Heart right ventricle (tissue), 16 donors: ENCODE results near the gene NPEPL1. TPM values are rescaled to one million over a fixed set of nuclear protein-coding genes. Genes with fewer than 3 reads are reported as not detected.

Source experiments
- ATAC-seq, 8 donors: fragments of 200-7000 bp; cut with Tn5 transposase; one replicate each; pipeline ENCODE4 v1.9.1; 2020; ENCODE audit warnings: mild to moderate bottlenecking in 8 of 8, moderate library complexity in 8 of 8, moderate number of reproducible peaks in 1 of 8
- DNase-seq, 2 donors: peaks; one replicate each; pipeline ENCODE4 v3.0.0-alpha.2; 2020
- H3K27ac ChIP-seq, 10 donors: fragments of 200-600 bp; sonication (generic) in 2 of 10; one replicate each; pipeline versions ENCODE4 v1.5.0 to v1.8.0; 2020 to 2022; ENCODE audit warnings: mild to moderate bottlenecking in 3 of 10
- H3K27me3 ChIP-seq, 7 donors: fragments of 200-600 bp; one replicate each; pipeline ENCODE4 v1.8.0; 2021 to 2022; ENCODE audit warnings: mild to moderate bottlenecking in 2 of 7
- H3K36me3 ChIP-seq, 9 donors: fragments of 200-600 bp; sonication (generic) in 1 of 9; one replicate each; pipeline versions ENCODE4 v1.5.0 to v1.8.0; 2020 to 2022; ENCODE audit warnings: mild to moderate bottlenecking in 2 of 9
- H3K4me1 ChIP-seq, 9 donors: fragments of 200-600 bp; sonication (generic) in 1 of 9; one replicate each; pipeline versions ENCODE4 v1.5.0 to v1.8.0; 2020 to 2022; ENCODE audit warnings: mild to moderate bottlenecking in 4 of 9
- H3K4me3 ChIP-seq, 10 donors: fragments of 200-600 bp; sonication (generic) in 2 of 10; one replicate each; pipeline versions ENCODE4 v1.5.0 to v1.8.0; 2020 to 2022; ENCODE audit warnings: mild to moderate bottlenecking in 7 of 10, moderate library complexity in 2 of 10
- H3K9me3 ChIP-seq, 11 donors: fragments of 200-600 bp in 10 of 11; sonication (generic) in 2 of 11; one replicate each; pipeline versions ENCODE4 v1.5.0 to v1.8.0; 2013 to 2022; ENCODE audit warnings: mild to moderate bottlenecking in 2 of 11, control low read depth in 1 of 11, moderate library complexity in 1 of 11
- CTCF ChIP-seq, 9 donors: fragments of 200-600 bp; sonication (generic) in 2 of 9; IDR thresholded peaks; one replicate each; pipeline versions ENCODE4 v1.5.0 to v1.8.0; 2021 to 2022; ENCODE audit warnings: antibody characterized with exemption in 9 of 9, mild to moderate bottlenecking in 5 of 9, moderate library complexity in 1 of 9
- WGBS, 2 donors: extraction: QIAGEN DNeasy Blood & Tissue Kit; methylation state at CpG; one replicate each; pipeline ENCODE4 v1.1.7; 2013; ENCODE audit warnings: inconsistent platforms in 1 of 2; 5-methylcytosine and 5-hydroxymethylcytosine counted together
- intact Hi-C, 10 donors: fragments of 100-400 bp; cut with DNase I; formaldehyde crosslinking; loops; one replicate each; pipeline versions ENCODE4 v1.11.1 to v1.14.2; 2022
- polyA plus RNA-seq, 2 donors: library from polyadenylated mRNA; stranded (reverse); fragments of 200-250 nt; gene quantifications; one replicate each; pipeline ENCODE4 v1.2.3, GENCODE V29; 2013
- total RNA-seq, 10 donors: library from RNA; stranded (reverse); fragmentation: NEBNext Ultra II Directional in 3 of 10; extraction: Animal tissue kit (Norgen Biotek cat#: 25700) in 3 of 10; gene quantifications; one replicate each; pipeline versions ENCODE4 v1.2.1 to v1.2.4, GENCODE V29; 2021 to 2023
- donor health status: Arrhythmogenic right ventricular cardiomyopathy.
- donor health status: ischemic (EF 13 %, LVEDD 7.1; RV severe dilation, severe dysfunction).
- donor health status: healthy with polysubstance abuse.
- donor health status: DM: no; HTN: yes; CAD: no.
- donor health status: DM: no; HTN: no; CAD: no.
- donor health status: ischemic (EF 25% LVEDD 6.9; RV normal size, moderate dysfunction).
- donor health status: ischemic (EF 25% LVEDD 5.7; RV mildly dilated, moderate dysfunction).
- donor health status: healthy.
- donor health status: DM: yes; HTN: yes; CAD: no.
- donor health status: Ischemic cardiomyopathy.
- donor health status: ischemic (EF 35%, LVEDD 5.7; RV mildly dilated, moderate dysfunction).
- donor health status: nonischemic (EF 11% LVEDD 7.7; RV severe dilation, severe dysfunction).
- donor health status: DM: yes; HTN: yes; CAD: no.
- donor health status: PGD.
- donor health status: ischemic (EF 29% LVEDD 5.4; RV normal size, mild dysfunction).
- donor health status: nonischemic (EF 23%, LVEDD 6.1; RV moderate dilation, normal function).

Gene NPEPL1
- total and polyA plus RNA-seq, 12 donors: 16.7 to 46.7 (median 29.9) TPM

GRCh38 chr20:58651559-58651945, 41.0 kb upstream of the NPEPL1 start:
- Histone ChIP-seq H3K36me3 (peaks cover 0 to 3% (median 0%) of the 10 kb centered on the region in 9 donors), H3K4me3 (peak overlapping the region; percentile 75 to 99 (median 95)), H3K4me1 (peaks cover 0 to 61% (median 48%) of the 10 kb centered on the region in 9 donors), H3K27me3 (no peaks in the 10 kb centered on the region), H3K9me3 (no peaks in the 10 kb centered on the region), H3K27ac (peak overlapping the region; percentile 56 to 98 (median 94))
- no peak for ATAC-seq
- intact Hi-C loops: loop anchor here in 6 of 10 donors (2.0 to 10.0 kb wide), 11 partner anchors 39 to 573 kb away; partner anchors contain the start of genes NPEPL1 (in 4 of the 6), GNAS (in 2 of the 6), GNAS-AS1 (in 2 of the 6) and ATP5F1E (in 1 of the 6)
- 1% methylated on average over 18 of the region's 18 CpGs for WGBS, 2 donors
- TF ChIP-seq CTCF (IDR thresholded peaks at IDR 0.05): no peak
- peak in 1 of 2 donors; percentile 24 for DNase-seq

DNA sequence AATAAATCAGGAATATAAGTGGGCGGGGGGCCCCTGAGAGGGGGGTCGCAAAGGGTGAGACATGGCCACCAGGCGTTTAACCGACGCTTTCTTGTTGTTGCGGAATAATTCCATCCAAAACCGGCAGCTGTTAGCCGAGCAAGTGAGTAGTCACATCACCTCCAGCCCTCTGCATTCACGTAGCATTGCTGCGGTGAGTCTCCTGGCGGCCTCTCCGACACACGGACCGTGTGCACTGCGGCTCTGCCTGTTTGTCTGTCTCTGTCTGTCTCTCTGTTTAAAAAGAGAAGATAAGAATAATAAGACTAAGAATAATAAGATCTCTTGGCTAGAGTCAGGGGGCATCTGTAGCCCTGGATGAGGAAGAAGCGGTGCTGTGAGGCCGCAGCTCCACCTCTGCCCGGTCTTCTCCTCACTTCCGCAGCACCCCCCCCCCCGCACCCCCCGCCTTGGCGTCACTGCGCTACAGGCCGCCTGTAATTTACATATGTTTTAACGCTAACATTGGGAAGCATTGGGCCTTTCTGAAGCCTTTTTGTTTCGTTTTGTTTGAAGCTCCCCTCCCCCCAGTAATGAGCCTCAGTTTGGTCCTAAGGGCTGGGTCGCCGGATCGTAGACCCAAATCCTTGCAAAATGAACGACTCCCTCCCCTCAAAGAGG, 40.5 kb upstream of the NPEPL1 start:
- Histone ChIP-seq H3K9me3 (no peaks in the 10 kb centered on the region), H3K36me3 (peaks cover 0 to 3% (median 0%) of the 10 kb centered on the region in 9 donors), H3K4me3 (peak overlapping the region; percentile 75 to 99 (median 95)), H3K4me1 (peaks cover 2 to 67% (median 53%) of the 10 kb centered on the region in 9 donors), H3K27me3 (no peaks in the 10 kb centered on the region), H3K27ac (peak overlapping the region; percentile 56 to 98 (median 94))
- ATAC-seq: peak in 5 of 8 donors; percentile 16 to 69 (median 54)
- TF ChIP-seq CTCF (IDR thresholded peaks at IDR 0.05): no peak
- intact Hi-C loops: loop anchor here in 6 of 10 donors (1.0 to 10.0 kb wide), 13 partner anchors 9 to 573 kb away; partner anchors contain the start of genes NPEPL1 (in 4 of the 6), GNAS (in 2 of the 6), GNAS-AS1 (in 2 of the 6) and ATP5F1E (in 1 of the 6)
- peak; percentile 34 to 40 for DNase-seq
- 0 to 1% methylated on average over 30 of the region's 30 CpGs for WGBS, 2 donors

DNA sequence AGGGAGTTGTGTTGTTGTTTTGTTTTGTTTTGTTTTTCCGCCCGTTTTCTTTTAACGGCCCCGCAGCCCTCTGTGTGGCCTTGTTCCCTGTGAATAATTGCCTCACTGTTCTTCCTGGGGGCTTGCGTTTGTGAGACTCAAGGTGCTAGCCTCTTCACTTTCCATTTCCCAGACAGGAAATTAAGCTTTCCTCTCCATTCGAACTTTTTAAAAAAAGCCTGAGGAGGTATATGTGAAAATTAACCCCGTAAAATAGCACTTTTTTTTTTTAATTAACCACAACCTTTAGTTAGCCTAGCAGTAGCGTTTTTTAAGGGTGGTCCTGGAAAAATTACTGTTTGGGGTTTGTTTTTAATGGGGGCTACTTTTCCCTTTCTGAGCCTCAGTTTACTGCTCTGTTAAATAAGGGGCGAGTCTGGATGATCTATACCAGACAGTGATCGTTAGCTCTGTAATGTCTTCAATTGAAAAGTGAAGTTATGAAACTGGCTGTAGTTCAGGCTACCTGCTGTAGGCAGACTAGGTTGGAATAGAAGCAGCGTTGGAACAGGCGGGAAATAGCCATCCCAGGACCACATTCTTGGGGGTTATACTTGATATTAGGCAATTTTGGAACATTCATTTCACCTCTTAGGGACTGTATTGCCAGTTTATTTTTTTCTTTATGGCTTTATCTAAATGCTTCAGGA, 39.9 kb upstream of the NPEPL1 start:
- Histone ChIP-seq H3K27ac (peak overlapping the region in 9 of 10 donors; percentile 89 to 98 (median 95)), H3K36me3 (peaks cover 0 to 3% (median 0%) of the 10 kb centered on the region in 9 donors), H3K4me3 (peak overlapping the region; percentile 75 to 99 (median 95)), H3K4me1 (peaks cover 3 to 73% (median 59%) of the 10 kb centered on the region in 9 donors), H3K27me3 (no peaks in the 10 kb centered on the region), H3K9me3 (no peaks in the 10 kb centered on the region)
- 7 to 8% methylated on average over 12 of the region's 12 CpGs for WGBS, 2 donors
- intact Hi-C loops: loop anchor here in 6 of 10 donors (1.0 to 10.0 kb wide), 10 partner anchors 9 to 572 kb away; partner anchors contain the start of genes NPEPL1 (in 3 of the 6), GNAS (in 2 of the 6), GNAS-AS1 (in 2 of the 6) and ATP5F1E (in 1 of the 6)
- DNase-seq (no peak), ATAC-seq (no peak)
- TF ChIP-seq CTCF (IDR thresholded peaks at IDR 0.05): no peak

DNA sequence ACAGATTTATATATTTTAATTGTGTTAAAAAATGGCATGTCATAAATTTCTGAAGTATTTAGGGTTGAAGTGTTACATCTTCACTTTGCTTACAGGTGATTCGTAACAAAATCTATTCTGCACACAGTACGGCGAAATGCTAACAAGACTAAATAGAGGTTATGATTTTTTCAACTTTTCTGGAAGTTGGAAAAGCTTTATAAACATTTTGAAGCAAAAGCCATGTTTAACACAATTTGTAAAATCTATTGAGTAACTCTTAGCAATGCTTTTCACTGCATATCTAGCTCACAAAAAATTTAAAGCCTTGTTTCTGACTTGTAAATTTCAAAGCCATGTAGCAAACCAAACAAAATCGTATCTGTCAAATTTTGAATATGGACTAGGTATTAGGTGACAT, 38.3 kb upstream of the NPEPL1 start:
- H3K9me3 ChIP-seq: no peaks in the 10 kb centered on the region
- peaks cover 0 to 3% (median 0%) of the 10 kb centered on the region in 9 donors for H3K36me3 ChIP-seq
- no peak for ATAC-seq
- intact Hi-C loops: loop anchor here in 6 of 10 donors (2.0 to 10.0 kb wide), 9 partner anchors 36 to 570 kb away; partner anchors contain the start of genes NPEPL1 (in 3 of the 6), GNAS (in 2 of the 6), GNAS-AS1 (in 2 of the 6) and ATP5F1E (in 1 of the 6)
- no peak overlapping the region for H3K27ac ChIP-seq
- peaks cover 3 to 75% (median 71%) of the 10 kb centered on the region in 9 donors for H3K4me1 ChIP-seq
- TF ChIP-seq CTCF (IDR thresholded peaks at IDR 0.05): no peak
- H3K27me3 ChIP-seq: no peaks in the 10 kb centered on the region
- no peak overlapping the region for H3K4me3 ChIP-seq
- 80 to 88% methylated on average over 4 of the region's 4 CpGs for WGBS, 2 donors
- no peak for DNase-seq
